K562 (cell line): Measurements from ENCODE around the gene DPH2. TPM values are rescaled to one million over a fixed set of nuclear protein-coding genes. Genes with fewer than 3 reads are reported as not detected.

Experiments used
- EP400 ChIP-seq: fragments of 450-650 bp; IDR thresholded peaks from 2 replicates; pipeline ENCODE4 v1.6.1; 2017; ENCODE audit warnings: antibody characterized with exemption, mild to moderate bottlenecking, moderate library complexity
- ETV5 ChIP-seq: sonication (generic); formaldehyde crosslinking; IDR thresholded peaks from 2 replicates; pipeline ENCODE4 v1.4.0; 2020; ENCODE audit warnings: low read depth, mild to moderate bottlenecking, missing genetic modification reagents
- EWSR1 ChIP-seq: fragments of 450-650 bp; IDR thresholded peaks from 2 replicates; pipeline ENCODE4 v1.6.1; 2018; ENCODE audit warnings: borderline replicate concordance, mild to moderate bottlenecking, low read depth, moderate library complexity; ENCODE audit not compliant: partially characterized antibody
- FOS ChIP-seq: IDR thresholded peaks from 3 replicates; pipeline ENCODE4 v1.6.1; 2011; ENCODE audit not compliant: insufficient read length; ENCODE audit errors: extremely low read depth
- FOXP1 ChIP-seq: sonication (generic); formaldehyde crosslinking; IDR thresholded peaks from 2 replicates; pipeline ENCODE4 v1.8.0; 2022; ENCODE audit warnings: mild to moderate bottlenecking, missing genetic modification reagents
- HOXB6 ChIP-seq: fragments of 250-450 bp; sonication (Bioruptor Pico); IDR thresholded peaks from 2 replicates; pipeline ENCODE4 v1.5.1; 2022; ENCODE audit warnings: mild to moderate bottlenecking, borderline replicate concordance
- MIER1 ChIP-seq: fragments of 450-650 bp; IDR thresholded peaks from 2 replicates; pipeline ENCODE4 v1.6.1; 2016; ENCODE audit warnings: antibody characterized with exemption, mild to moderate bottlenecking, low read depth
- PHB2 ChIP-seq: fragments of 450-650 bp; IDR thresholded peaks from 2 replicates; pipeline ENCODE4 v1.6.1; 2017; ENCODE audit warnings: low read depth
- PRMT5 ChIP-seq: sonication (generic); formaldehyde crosslinking; IDR thresholded peaks from 2 replicates; pipeline ENCODE4 v1.5.0; 2020; ENCODE audit warnings: missing genetic modification reagents
- SMC3 ChIP-seq: conservative IDR thresholded peaks from 2 replicates; pipeline ENCODE4 v1.6.1; 2011; ENCODE audit warnings: low read depth, low read length, improper control_type of control experiment; ENCODE audit not compliant: insufficient read depth
- ZFX ChIP-seq: sonication (generic); formaldehyde crosslinking; IDR thresholded peaks from 2 replicates; pipeline ENCODE4 v1.8.0; 2022; ENCODE audit warnings: mild to moderate bottlenecking, missing genetic modification reagents, moderate library complexity
- ZNF12 ChIP-seq: sonication (generic); formaldehyde crosslinking; IDR thresholded peaks from 2 replicates; pipeline ENCODE4 v1.4.0; 2020; ENCODE audit warnings: mild to moderate bottlenecking, missing genetic modification reagents
- ZNF239 ChIP-seq: fragments of 250-450 bp; sonication (Bioruptor Pico); IDR thresholded peaks from 2 replicates; pipeline ENCODE4 v1.4.0; 2020; ENCODE audit warnings: mild to moderate bottlenecking
- ZNF263 ChIP-seq: sonication (generic); formaldehyde crosslinking; IDR thresholded peaks from 2 replicates; pipeline ENCODE4 v1.8.0; 2022; ENCODE audit warnings: mild to moderate bottlenecking, missing genetic modification reagents, borderline replicate concordance
- ZNF280A ChIP-seq: fragments of 450-650 bp; IDR thresholded peaks from 2 replicates; pipeline ENCODE4 v1.6.1; 2018; ENCODE audit warnings: mild to moderate bottlenecking, low read depth; ENCODE audit not compliant: partially characterized antibody
- polyA plus RNA-seq, 8 experiments: library from polyadenylated mRNA; depleted of rRNA in 4 of 8; stranded (reverse) in 5 of 8; unstranded in 3 of 8; fragments of >200 nt; fragmentation: Nextera tagmentation in 2 of 8; fragmentation: Illumina TruSeq in 1 of 8; extraction: Ambion mirVana in 2 of 8; extraction: Trizol in 1 of 8; gene quantifications; 2 replicates each; pipeline versions ENCODE4 v1.2.1 to v1.2.3, GENCODE V29; 2011 to 2014; ENCODE audit warnings: inconsistent platforms in 1 of 8, missing spikeins in 1 of 8
- total RNA-seq, 7 experiments: library from RNA; depleted of rRNA in 6 of 7; stranded (reverse); fragments of >200 nt in 6 of 7; fragmentation: Illumina TruSeq in 2 of 7; extraction: Trizol in 2 of 7; gene quantifications; 2 replicates each; pipeline versions ENCODE4 v1.2.1 to v1.2.3, GENCODE V29; 2011 to 2021; ENCODE audit warnings: low replicate concordance in 1 of 7
- TF ChIP-seq, protein P1 (sequence below), 2 experiments: IDR thresholded peaks in 1 of 2; conservative IDR thresholded peaks in 1 of 2; 2 replicates each; pipeline ENCODE4 v1.6.1; 2016; ENCODE audit warnings: low read depth in 2 of 2, mild to moderate bottlenecking in 1 of 2, missing compliant biosample characterization in 1 of 2, missing genetic modification characterization in 1 of 2, moderate library complexity in 1 of 2
- TF ChIP-seq, protein P2 (sequence below), 2 experiments: fragments of 450-650 bp in 1 of 2; sonication (generic) in 1 of 2; formaldehyde crosslinking; conservative IDR thresholded peaks; 2 replicates each; pipeline versions ENCODE4 v1.4.0 to v1.8.1; 2020 to 2022; ENCODE audit warnings: mild to moderate bottlenecking in 1 of 2, missing genetic modification reagents in 1 of 2
- TF ChIP-seq, protein P3 (sequence below): fragments of 250-450 bp; sonication (Bioruptor Pico); IDR thresholded peaks from 2 replicates; pipeline ENCODE4 v1.4.0; 2020; ENCODE audit warnings: mild to moderate bottlenecking, moderate library complexity, borderline replicate concordance

The DPH2 gene
- total and polyA plus RNA-seq, 9 of the 15 experiments (the other 6 are each of a cell fraction or from before 2014, with no cell fraction given), result 17.9 to 94.1 (median 68.1) TPM

GRCh38 chr1:43974443-43975248 lies 4.8 kb downstream of the DPH2 start, which contains the start of gene ATP6V0B (continued):
- TF ChIP-seq, protein P1, sequence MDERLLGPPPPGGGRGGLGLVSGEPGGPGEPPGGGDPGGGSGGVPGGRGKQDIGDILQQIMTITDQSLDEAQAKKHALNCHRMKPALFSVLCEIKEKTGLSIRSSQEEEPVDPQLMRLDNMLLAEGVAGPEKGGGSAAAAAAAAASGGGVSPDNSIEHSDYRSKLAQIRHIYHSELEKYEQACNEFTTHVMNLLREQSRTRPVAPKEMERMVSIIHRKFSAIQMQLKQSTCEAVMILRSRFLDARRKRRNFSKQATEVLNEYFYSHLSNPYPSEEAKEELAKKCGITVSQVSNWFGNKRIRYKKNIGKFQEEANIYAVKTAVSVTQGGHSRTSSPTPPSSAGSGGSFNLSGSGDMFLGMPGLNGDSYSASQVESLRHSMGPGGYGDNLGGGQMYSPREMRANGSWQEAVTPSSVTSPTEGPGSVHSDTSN (CRISPR knock-in tag; IDR thresholded peaks at IDR 0.05; ENCODE audit: low read depth), result no peak
- TF ChIP-seq, protein P1 (tag; conservative IDR thresholded peaks at IDR 0.05; ENCODE audit: low read depth), result no peak
- TF ChIP-seq ETV5 (CRISPR knock-in tag), result no peak; the same call in 1 of the 2 replicates
- TF ChIP-seq ZNF263 (CRISPR knock-in tag), result peak; percentile 32; the same call in 1 of the 2 replicates
- no peak for TF ChIP-seq PHB2
- no peak for TF ChIP-seq MIER1
- TF ChIP-seq EWSR1, result no peak
- TF ChIP-seq HOXB6 (CRISPR knock-in tag), result no peak
- TF ChIP-seq PRMT5 (CRISPR knock-in tag), result no peak
- peak; percentile 94 for TF ChIP-seq ZFX (CRISPR knock-in tag)
- TF ChIP-seq FOS, result peak; percentile 86
- TF ChIP-seq, protein P2, sequence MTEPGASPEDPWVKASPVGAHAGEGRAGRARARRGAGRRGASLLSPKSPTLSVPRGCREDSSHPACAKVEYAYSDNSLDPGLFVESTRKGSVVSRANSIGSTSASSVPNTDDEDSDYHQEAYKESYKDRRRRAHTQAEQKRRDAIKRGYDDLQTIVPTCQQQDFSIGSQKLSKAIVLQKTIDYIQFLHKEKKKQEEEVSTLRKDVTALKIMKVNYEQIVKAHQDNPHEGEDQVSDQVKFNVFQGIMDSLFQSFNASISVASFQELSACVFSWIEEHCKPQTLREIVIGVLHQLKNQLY (CRISPR knock-in tag; conservative IDR thresholded peaks at IDR 0.05), result 0 out of 4 replicates have a peak, but pooled peaks of 1 of the 2 experiments have one; percentile 39
- no peak; the same call in 1 of the 2 replicates for TF ChIP-seq SMC3
- TF ChIP-seq, protein P3, sequence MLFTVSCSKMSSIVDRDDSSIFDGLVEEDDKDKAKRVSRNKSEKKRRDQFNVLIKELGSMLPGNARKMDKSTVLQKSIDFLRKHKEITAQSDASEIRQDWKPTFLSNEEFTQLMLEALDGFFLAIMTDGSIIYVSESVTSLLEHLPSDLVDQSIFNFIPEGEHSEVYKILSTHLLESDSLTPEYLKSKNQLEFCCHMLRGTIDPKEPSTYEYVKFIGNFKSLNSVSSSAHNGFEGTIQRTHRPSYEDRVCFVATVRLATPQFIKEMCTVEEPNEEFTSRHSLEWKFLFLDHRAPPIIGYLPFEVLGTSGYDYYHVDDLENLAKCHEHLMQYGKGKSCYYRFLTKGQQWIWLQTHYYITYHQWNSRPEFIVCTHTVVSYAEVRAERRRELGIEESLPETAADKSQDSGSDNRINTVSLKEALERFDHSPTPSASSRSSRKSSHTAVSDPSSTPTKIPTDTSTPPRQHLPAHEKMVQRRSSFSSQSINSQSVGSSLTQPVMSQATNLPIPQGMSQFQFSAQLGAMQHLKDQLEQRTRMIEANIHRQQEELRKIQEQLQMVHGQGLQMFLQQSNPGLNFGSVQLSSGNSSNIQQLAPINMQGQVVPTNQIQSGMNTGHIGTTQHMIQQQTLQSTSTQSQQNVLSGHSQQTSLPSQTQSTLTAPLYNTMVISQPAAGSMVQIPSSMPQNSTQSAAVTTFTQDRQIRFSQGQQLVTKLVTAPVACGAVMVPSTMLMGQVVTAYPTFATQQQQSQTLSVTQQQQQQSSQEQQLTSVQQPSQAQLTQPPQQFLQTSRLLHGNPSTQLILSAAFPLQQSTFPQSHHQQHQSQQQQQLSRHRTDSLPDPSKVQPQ (CRISPR knock-in tag), result peak; percentile 87; the same call in 1 of the 2 replicates
- no peak for TF ChIP-seq ZNF280A
- peak; percentile 88; the same call in 1 of the 2 replicates for TF ChIP-seq EP400
- TF ChIP-seq ZNF12, result peak; percentile 72; the same call in 1 of the 2 replicates
- TF ChIP-seq FOXP1 (CRISPR knock-in tag), result peak; percentile 90
- no peak for TF ChIP-seq ZNF239 (CRISPR knock-in tag)
